GM19452 (cell line): ENCODE data around the gene STK32B.

Experiments
- ATAC-seq: cut with Tn5 transposase; IDR thresholded peaks from one replicate; pipeline ENCODE4 v1.9.1; 2021; ENCODE audit not compliant: unreplicated experiment

Gene STK32B

DNA sequence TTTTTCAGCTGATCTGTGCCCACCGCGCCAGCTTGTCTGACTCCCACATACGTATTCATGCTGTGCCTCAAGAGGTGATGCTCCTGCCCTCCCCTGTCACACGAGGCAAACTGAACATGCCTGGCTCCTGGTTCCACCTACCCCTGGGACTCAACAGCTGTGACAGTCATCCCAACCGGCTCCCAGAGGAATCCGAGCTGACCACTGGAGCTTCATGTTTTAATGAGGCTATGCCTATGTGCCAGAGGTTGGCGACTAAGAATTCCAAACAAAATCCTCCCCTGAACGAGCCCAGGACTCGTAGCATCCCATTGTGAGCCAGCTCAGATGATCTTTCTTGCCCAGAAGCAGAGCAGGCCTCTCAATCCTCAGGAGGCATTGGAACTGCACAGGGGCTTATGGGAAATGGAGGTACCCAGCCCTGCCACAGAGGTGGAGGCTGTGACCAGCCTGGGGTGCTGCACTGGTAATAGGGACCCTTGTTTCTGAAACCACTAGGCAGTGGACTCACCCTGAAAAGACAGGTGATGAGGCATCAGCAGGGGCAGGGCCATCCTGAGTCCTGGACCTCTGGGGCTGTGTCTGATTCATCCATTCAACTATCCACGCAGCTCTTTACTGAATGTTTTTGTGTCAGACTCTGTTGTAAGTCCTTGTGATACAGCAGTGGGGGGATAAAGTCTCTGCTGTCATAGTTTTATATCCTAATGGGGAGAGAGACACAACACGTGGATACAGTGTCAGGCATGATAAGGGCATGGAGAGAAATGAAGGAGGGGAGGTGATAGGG is 332.1 kb downstream of the STK32B start:
- ATAC-seq: no peak

DNA sequence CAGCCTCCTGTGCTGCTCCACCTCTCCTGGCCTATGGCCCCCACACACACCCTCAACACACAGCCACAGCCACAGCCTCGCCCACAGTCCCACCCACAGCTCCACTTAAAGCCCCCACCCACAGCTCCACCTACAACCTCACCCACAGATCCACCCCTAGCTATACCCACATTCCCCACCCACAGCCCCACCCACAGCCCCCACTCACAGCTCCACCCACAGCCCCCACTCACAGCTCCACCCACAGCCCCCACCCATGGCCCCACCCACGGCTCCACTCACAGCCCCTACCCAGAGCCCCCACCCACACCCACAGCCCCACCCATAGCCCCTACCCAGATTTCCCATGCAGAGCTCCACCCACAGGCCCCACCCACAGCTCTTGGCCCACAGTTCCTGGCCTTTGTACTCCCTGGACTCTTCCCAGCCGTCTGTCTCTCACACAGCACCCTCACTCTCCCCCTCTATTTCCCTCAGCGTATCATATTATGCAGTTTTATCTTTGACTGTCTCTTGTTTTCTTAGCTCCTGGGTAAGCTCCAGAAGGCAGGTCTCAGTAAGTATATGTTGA is 334.5 kb downstream of the STK32B start:
- no peak for ATAC-seq

DNA sequence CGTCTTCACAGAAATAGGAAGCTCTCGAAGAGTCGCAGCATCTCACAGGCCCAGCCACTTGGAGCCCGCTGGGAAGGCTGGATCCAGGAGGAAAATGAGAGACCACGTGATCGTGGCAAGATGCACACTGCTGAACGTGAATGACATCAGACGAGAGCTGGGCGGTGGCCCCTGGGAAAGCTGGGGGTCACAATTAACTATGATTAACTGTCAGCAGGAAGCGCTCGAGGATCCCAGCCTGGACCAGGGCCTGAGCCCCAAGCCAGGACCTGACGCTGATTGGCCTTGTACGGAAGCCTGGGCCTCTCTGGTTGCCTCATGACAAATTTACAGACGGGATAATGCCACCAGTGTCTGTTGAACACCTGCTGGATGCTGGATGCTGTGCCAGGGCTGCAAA is 335.6 kb downstream of the STK32B start:
- ATAC-seq: no peak

DNA sequence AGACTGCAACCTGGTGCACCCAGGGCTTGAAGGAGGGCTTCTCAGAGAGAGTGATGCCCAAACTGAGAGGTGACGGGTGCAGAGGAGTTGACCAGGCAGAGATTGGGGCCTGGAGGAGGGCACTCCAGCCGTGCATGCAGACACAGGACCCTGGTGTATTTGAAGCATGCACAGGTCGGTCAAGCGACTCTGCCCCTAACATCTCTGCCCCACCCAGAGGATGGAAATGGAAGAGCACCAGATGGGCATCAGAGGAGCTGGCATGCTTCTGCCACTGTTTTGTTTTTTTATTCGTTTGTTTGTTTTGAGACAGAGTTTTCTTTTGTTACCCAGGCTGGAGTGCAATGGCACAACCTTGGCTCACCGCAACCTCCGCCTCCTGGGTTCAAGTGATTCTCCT is 336.2 kb downstream of the STK32B start:
- no peak for ATAC-seq

DNA sequence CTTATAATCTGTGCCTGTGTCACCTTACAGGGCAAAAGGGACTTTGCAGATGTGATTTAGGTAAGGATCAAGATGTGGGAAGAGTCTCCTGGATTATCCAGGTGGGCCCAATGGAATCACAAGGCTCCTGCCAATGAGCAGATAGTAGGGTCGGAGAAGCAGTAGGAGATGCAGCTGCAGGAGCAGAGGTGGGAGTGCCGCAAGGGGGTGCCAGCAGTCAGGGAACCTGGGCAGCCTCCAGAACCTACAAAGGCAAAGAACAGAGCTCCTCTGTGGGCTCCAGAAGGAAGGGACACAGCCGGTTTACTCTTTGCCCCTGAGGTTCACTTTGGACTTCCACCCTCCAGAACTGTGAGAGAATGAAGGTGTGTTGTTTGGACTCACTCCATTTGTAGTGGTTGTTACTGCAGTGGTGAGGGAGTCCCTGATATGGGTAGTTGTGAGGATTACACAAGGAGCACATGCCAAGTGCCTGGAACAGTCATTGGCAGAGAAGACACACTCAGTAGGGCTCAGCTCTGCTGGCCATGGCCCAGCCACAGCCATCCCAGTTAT is 338.6 kb downstream of the STK32B start:
- no peak for ATAC-seq

DNA sequence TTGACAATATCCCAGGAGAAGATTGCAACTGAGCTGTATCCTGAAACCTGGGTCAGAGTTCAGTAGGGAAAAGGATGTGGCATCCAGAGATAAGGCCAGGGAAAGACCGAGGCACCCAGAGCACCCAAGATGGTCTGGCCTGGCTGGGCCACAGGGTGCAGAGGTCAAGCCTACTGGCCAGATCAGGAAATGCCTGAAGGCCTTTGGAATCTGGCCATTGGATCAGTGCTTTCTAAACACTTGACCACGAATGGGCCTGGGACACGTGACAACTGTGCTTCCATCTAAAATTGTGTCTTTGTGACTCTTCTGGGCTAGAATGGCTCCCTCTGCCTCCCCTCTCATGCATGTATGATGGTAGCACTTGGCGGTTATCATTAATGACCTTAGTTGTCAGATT is 340.2 kb downstream of the STK32B start:
- no peak for ATAC-seq

DNA sequence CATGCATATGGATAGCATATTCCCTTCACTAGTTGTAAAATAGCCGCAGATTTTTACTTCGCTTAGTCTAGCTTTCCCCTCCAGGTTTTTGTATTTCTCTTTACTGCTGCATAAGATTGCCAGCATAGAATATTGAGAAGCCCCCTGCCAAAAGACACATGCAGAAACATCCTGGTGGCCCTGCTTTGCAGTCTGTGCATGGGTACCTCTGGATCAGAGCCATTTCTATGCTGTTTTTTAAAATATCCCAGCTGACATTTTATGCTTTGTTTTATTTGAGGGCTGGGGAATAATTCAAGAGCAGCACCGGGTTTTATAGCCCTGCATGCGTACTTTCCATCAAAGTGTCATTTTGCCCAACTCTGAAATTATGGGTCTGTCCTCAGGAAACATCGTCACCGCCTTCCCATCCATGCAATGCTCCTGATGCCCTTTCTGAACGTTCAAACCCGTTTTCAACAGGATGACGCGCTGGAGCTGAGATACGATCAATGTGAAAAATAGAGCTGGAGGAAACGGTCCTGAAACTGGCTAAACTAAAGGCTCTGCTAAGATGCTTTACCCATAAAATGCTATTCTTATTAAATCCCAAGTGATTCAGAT is 342.7 kb downstream of the STK32B start:
- ATAC-seq: no peak

DNA sequence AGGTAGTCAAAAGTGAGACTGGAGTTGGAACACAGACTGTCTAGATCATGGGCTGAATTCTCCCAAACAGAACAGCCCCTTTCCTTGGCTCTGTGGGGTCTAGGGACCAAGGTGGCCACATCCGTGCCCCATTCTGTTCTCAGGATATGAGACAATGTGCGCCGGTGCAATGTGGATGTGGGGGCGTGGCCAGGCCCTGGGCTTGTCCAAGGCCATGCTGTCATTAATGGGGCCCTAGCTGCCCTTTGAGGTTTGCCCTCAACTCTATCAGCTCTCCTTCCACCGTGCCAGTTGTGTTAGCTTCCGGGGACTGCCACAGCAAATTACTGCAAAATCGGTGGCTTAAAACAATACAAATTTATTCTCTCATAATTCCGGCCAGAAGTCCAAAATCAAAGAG is 344.5 kb downstream of the STK32B start:
- ATAC-seq: no peak

DNA sequence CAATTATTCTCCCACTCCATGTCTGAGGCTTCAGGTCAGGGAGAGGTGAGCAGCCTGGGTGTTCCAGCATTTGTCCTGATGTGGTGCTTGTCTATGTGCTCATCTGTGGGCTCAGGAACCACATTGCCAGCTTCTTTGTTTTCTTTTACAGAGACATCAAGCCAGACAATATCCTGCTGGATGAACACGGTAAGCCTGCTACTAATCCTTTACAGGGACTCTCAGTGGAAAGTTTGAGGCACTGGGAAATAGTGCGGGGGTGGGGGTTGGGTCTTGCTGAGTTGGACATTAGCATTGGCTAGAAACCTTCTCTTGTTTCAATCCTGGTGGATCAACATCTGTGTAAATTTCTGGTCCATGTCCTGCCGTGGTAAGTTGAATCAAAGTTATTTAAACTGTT is 346.8 kb downstream of the STK32B start:
- no peak for ATAC-seq

DNA sequence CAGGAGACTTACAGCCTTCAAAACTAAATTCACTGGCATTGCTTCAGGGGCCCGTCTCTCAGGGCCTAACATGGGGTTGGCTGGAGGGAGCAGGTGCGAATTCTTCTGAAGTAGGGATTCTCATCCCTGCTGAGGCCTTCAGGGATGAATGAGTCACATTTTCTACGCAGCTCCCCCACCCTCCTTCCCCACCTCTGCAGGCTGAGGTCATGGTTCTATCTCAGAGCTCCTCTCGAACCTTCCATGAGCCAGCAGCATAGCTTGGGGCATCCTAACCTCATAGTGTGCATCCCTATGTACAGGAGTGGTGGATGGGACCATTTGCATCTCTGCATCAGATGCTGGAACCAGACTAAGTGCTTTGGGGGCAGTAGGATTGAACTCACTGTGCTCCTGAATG is 347.8 kb downstream of the STK32B start:
- ATAC-seq: no peak

DNA sequence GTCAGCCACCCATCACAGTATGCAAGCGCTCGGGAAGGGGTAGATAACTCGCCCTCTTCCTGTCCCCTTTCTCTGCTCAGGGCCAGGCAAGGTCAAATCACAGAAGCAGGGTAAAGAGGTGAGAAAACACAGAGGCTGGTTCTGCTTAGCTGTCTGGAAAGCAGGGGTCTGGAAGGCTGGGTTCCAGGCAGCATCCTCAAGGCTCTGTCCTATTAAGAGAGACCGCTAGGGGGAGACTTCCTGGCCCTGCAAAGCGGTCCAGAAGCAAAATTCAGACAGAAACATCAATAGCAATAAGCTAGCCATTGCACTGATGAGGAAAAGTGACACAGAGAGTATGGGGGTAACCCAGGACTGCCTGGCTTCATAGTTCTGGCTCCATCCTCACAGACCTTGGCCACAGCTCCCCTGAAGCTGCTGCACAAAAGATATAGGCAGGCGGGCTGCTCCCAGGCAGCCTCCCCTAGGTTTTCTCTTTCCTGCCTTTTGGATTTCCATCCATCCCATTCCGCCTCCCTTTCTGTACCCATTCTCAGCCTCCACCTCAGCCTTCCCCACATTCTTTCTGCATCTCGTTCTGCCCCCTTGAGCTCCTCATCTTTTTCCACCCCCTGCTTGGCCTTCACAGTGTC is 348.6 kb downstream of the STK32B start:
- ATAC-seq: no peak

DNA sequence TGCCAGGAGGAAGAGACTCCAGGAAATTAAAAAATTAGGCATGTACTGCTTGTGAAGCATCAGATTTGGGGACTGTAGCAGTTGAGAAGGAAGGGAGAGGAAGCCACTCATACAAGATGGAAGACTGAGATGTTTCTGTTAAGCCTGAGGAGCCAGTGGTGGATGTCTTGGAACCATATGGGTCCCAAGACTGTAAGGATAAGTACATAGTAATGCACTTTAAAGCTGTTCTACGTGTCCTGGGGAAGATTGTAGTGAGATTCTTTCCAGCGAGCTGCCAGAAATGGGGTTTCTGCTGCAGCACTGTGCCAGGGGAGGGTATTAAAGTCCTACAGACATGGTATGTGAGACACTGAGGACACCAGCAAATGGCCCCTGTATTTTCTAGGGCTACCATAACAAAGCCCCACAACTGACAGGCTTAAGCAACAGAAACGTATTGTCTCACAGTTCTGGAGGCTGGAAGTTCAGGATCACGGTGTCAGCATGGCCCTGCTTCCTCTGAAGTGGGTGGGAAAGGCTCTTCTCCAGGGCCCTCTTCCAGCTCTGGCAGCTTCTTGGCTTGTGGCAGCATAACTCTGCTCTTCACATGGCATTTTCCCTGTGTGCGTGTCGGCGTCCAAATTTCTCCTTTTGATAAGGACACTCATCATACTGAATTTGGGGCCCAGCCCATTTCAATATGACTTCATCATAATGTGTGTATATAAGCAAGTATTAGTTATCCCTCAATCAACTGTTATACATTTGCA is 352.6 kb downstream of the STK32B start:
- ATAC-seq: no peak

DNA sequence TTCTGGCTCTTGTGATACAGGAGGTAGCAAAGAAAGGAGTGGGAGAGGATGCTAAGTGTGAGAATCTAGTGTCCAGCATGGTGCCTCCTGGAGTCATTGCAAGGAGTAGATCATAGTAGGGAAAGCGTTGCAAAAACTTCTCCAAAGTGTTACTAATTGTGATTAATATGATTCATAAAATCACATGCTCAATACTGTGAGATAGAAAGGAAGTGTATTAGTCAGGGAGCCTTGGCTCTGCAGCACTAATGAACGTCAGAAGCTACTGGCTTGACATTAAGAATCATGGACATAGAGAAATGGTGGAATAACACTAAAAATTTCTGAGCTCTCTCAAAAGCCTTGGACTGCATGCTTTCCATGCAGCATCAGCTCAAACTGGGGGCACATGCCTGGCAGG is 358.0 kb downstream of the STK32B start:
- ATAC-seq: no peak

DNA sequence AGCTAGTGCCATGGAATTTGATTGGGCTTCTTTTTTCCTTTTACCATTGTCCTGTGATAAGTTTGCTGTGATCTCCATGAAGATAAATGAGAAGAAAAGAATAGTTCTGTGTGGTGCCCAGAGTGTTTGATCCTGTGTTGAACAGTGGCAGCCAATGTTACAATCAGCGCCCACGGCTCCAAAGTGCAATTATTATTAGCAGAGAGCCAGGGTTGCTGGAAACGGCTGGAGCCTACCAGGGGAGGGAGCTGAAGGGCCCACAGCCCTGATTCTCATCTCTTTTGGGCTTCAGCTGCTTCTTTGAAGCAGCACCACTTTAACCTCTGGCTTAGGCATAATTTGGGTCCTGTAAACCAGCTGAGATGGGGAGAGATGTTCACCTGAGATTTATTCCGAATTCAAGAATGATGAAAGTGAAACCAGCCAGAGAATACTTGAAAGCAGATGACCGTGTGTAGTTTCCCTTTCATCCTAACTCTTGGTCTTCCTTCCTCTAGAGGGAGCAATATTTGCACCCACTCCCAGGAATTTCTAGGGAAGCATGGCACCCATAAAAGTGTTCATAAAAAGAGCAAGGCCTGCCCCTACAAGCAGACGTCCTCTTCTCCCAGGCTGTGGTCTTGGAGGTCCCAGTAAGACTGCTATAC is 358.8 kb downstream of the STK32B start:
- ATAC-seq: no peak

DNA sequence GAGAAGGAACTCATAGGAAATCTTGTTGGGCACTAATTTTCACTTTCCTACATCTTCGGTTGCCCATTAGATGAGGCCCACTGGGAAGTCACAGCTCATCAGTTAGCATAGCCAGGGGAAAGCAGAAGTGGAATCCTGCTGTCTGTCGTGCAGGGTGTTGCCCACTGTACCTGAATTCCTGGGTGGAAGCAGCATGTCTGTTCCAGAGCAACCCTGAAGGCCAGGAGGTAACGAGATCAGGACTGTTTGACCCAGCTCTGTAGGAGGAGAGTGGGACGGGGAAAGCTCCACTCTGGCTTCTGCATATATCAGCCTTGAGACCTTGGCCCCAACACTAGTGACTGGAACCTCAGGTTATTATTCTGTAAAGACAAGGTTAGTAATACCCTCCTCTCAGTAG is 361.0 kb downstream of the STK32B start:
- ATAC-seq: no peak

DNA sequence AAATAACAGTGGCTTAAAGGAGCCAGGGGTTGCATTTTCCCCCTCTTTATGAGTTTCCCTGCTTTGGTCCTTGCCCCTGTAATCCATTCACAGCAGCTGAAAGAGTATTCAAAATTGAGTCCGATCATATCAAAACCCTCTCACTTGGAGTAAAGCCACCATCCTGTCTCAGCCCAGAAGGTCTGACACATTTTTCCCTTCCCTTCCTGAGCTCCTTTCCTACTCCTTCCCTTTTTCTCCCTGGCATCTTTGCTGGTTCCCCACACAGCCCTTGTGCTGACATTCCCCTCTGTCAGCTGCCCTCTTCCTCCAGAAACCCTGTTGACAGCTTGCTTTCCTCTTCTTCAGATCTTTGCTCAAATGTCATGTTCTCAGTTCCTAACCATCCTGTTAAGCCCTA is 361.5 kb downstream of the STK32B start:
- ATAC-seq: no peak

DNA sequence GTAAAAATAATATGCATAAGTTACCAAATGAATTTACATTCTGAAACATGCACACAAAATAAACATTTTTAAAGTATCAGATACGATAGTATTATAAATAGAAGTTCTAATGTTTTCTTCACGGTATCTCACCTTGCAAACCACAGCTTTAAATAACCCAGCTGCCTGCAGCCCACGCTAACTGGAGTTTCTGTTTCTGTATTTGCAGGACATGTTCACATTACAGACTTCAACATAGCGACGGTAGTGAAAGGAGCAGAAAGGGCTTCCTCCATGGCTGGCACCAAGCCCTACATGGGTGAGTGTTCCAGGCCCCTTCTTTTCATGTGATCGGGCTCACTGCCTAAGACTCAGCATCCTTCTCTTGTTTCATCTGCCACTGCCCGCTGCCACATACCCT is 365.4 kb downstream of the STK32B start:
- no peak for ATAC-seq

DNA sequence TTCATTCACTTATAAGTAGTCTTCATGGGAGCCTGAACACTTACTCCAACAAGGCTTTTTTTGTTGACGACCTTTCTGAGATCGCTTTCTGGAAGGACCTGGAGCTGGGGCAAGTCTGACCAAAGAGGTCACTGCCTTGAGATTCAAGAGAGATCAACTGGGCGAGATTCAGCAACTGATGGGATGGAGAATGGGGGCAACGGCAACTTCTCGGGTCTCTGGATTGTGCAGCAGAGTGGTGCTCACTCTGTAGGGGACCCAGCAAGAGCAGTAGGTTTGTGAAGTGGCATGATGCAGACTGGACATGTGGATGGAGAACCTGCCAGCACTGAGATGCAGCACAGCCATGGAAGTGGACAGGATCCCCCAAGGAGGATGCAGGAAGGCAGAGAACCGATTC is 369.0 kb downstream of the STK32B start:
- ATAC-seq: no peak

DNA sequence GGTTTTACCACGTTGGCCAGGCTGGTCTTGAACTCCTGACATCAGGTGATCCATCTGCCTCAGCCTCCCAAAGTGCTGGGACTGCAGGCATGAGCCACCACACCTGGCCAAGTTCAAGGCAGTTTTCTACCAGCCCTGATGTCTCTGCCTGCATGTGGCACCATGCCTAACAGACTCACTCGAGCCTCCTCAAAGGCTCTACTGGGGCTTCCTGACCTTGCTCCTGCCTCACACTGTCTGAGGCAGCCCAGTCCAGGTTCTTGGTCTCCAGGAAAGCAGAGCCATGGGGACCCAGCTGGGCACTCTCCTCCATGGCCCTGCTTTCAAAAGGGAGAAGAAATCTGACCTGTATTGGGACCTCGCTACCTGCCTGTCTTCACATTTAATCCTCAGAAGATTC is 370.1 kb downstream of the STK32B start:
- ATAC-seq: no peak

DNA sequence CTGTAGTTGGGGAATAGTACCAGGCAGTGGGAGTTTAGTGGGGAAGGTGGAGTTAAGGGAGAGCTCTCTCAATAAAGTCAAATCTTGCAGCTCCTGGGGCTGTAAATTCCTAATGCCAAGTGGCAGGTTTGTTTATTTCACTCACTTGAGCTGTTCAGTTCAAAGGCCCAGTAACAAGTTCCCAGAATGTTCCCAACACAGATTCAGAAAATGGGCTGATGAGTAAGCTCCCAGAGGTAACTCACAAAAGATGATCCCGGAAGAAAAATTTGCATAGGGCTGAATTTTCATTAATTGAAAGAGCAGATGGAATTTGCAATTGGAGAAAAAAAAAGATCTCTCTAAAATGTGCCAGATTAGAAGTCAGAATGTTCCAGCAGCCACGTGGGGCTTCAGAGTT is 370.9 kb downstream of the STK32B start:
- no peak for ATAC-seq

DNA sequence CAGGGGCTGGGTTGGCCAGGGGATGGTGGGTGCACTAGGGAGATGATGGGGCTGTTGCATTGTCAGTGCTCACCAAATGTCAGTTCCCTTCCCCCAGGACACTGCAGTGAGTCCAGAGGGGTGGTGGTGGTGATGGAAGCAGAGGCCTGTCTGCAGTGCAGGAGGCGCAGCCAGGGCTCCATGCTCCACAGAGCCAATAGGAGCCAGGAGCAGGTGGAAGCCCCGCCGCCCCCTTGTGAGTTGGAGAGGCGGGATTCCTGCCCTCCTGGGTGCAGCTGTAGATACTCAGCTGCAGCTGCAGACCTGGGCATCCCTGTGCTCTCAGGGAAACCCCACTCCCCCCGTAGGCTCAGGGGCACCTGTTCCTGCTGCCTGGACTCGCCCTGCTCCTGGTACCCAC is 372.4 kb downstream of the STK32B start:
- ATAC-seq: no peak
